HEK293 (cell line): Measurements from ENCODE around the gene BAG5.

Experiments used
- CTCF ChIP-seq: fragments of 450-650 bp; formaldehyde crosslinking; IDR thresholded peaks from 2 replicates; pipeline ENCODE4 v1.5.1; 2016; ENCODE audit warnings: missing biosample characterization, missing genetic modification characterization
- EGR2 ChIP-seq: fragments of 450-650 bp; formaldehyde crosslinking; IDR thresholded peaks from 2 replicates; pipeline ENCODE4 v1.5.1; 2016; ENCODE audit warnings: low read depth, missing biosample characterization, missing genetic modification characterization
- PATZ1 ChIP-seq: fragments of 450-650 bp; formaldehyde crosslinking; IDR thresholded peaks from 2 replicates; pipeline ENCODE4 v1.5.1; 2016; ENCODE audit warnings: missing biosample characterization, missing genetic modification characterization
- ZFP41 ChIP-seq: fragments of 450-650 bp; formaldehyde crosslinking; IDR thresholded peaks from 2 replicates; pipeline ENCODE4 v1.5.1; 2016; ENCODE audit warnings: missing biosample characterization, missing genetic modification characterization, borderline replicate concordance
- ZNF121 ChIP-seq: fragments of 450-650 bp; formaldehyde crosslinking; IDR thresholded peaks from 2 replicates; pipeline ENCODE4 v1.5.1; 2016; ENCODE audit warnings: missing biosample characterization, missing genetic modification characterization
- ZNF37A ChIP-seq: fragments of 450-650 bp; IDR thresholded peaks from 2 replicates; pipeline ENCODE4 v1.5.1; 2018; ENCODE audit warnings: missing biosample characterization, missing genetic modification characterization
- ZNF513 ChIP-seq: fragments of 450-650 bp; IDR thresholded peaks from 2 replicates; pipeline ENCODE4 v1.5.1; 2018; ENCODE audit warnings: missing biosample characterization, missing genetic modification characterization
- TF ChIP-seq, protein P1 (sequence below): fragments of 450-650 bp; formaldehyde crosslinking; IDR thresholded peaks from 2 replicates; pipeline ENCODE4 v1.5.1; 2016; ENCODE audit warnings: missing biosample characterization, missing genetic modification characterization

- TF ChIP-seq, protein P1, sequence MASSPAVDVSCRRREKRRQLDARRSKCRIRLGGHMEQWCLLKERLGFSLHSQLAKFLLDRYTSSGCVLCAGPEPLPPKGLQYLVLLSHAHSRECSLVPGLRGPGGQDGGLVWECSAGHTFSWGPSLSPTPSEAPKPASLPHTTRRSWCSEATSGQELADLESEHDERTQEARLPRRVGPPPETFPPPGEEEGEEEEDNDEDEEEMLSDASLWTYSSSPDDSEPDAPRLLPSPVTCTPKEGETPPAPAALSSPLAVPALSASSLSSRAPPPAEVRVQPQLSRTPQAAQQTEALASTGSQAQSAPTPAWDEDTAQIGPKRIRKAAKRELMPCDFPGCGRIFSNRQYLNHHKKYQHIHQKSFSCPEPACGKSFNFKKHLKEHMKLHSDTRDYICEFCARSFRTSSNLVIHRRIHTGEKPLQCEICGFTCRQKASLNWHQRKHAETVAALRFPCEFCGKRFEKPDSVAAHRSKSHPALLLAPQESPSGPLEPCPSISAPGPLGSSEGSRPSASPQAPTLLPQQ (tag by site-specific recombination) = no peak
- TF ChIP-seq ZNF513 (tag by site-specific recombination) (no peak), ZFP41 (tag by site-specific recombination) (no peak), ZNF121 (tag by site-specific recombination) (no peak), CTCF (tag by site-specific recombination) (no peak), EGR2 (no peak), ZNF37A (tag by site-specific recombination) (no peak), PATZ1 (tag by site-specific recombination) (peak; percentile 54)
Observed at GRCh38 chr14:103542605-103543088, 19.8 kb downstream of the BAG5 start.
